AG09319 (cell line): ENCODE data around the gene SIK2.
A peak's percentile ranks its signal among the peaks of the same experiment; 100 is the strongest.

Experiments
- DNase-seq: peaks from one replicate; pipeline ENCODE4 v3.0.0-alpha.2; 2010; ENCODE audit warnings: low read depth; ENCODE audit errors: extremely low read depth
- TF ChIP-seq, protein P1 (sequence below): IDR thresholded peaks from 2 replicates; pipeline ENCODE4 v1.5.1; 2011; ENCODE audit warnings: low read depth, mild to moderate bottlenecking, inconsistent platforms, low read length, moderate library complexity

Gene SIK2

DNA sequence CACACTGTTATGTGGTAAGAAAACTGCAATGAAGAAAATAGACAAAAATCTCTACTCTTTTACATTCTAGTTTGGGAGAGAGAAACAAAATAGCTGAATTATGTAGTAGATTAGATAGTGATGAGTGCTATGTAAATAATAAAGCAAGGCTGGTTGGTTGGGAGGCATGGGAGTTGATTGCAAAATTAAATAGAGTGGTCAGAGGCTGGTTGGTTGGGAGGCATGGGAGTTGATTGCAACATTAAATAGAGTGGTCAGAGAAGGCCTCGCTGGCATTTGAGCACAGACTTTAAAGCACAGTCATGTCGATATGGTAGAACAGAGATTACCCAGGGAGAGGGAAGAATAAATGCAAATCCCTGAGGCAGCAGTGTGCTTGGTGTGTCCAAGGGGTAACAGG is 22.4 kb downstream of the SIK2 start:
- no peak for DNase-seq
- TF ChIP-seq, protein P1, sequence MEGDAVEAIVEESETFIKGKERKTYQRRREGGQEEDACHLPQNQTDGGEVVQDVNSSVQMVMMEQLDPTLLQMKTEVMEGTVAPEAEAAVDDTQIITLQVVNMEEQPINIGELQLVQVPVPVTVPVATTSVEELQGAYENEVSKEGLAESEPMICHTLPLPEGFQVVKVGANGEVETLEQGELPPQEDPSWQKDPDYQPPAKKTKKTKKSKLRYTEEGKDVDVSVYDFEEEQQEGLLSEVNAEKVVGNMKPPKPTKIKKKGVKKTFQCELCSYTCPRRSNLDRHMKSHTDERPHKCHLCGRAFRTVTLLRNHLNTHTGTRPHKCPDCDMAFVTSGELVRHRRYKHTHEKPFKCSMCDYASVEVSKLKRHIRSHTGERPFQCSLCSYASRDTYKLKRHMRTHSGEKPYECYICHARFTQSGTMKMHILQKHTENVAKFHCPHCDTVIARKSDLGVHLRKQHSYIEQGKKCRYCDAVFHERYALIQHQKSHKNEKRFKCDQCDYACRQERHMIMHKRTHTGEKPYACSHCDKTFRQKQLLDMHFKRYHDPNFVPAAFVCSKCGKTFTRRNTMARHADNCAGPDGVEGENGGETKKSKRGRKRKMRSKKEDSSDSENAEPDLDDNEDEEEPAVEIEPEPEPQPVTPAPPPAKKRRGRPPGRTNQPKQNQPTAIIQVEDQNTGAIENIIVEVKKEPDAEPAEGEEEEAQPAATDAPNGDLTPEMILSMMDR, result no peak

DNA sequence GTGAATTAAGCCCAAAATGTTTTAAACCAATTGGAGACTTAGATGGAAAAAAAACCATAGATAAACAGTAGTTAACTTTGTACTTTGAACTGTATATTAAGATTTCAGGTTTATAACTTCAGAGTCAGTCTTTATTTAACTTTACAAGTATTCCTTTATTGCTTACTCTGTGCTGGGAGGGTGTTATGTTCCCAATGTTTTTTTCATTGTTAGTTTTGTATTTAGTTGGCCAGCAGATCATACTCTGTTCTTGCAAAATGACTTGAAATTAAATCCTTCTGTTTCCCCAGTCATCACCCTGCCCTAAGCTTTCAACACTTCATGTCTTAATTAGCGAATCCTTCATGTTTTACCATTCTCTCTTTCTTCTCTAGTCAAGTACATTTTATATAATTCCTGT is 25.3 kb downstream of the SIK2 start:
- TF ChIP-seq, protein P1, result no peak
- DNase-seq, result no peak

DNA sequence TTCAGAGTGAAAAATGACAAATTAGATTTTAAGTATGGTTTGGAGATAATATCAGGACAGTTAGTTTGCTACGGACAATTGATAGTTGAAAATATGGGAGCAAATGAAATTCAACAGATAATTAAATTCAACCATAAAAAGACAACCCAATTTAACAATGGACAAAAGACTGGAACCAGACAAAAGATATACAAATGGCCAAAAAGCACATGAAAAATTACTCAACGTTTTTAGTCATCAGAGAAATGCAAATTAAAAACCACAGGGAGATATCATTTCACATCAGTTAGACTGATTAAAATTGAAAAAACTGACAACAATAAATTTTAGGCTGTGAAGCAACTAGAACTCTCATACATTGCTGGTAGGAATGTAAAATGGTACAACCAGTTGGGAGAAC is 27.2 kb downstream of the SIK2 start:
- TF ChIP-seq, protein P1, result no peak

DNA sequence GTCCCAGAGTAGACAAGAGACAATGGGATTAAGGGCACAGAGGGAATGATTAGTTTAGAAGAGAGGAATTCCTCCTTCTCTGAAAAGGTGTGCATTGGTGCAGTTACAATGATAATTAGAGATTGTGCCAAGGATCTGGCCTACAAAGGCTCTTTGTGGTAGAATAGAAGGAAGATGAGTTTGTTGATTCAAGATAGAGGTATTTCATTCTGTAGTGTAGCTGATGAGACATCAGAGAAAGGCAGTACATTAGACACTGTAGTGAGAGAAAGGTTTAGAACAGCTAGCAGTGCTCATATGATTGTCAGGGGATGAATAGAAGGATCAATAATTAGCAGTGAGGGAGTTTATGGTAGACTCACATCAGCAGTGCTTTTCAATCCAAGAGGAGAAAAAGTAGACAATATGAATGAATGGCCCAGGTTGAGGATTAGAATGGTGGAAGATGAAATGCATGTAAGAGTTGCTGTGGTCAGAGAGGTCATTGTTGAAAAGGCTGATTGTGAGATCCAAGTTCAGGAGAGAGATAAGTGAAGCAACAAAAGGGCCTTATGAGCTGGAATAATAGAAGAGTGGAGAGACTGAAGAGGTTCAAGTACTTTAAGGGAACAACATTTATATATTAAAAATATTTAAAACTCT is 28.9 kb downstream of the SIK2 start:
- no peak for DNase-seq

More for the DNA sequence above, 27.2 kb downstream of the SIK2 start:
- DNase-seq, result no peak

DNA sequence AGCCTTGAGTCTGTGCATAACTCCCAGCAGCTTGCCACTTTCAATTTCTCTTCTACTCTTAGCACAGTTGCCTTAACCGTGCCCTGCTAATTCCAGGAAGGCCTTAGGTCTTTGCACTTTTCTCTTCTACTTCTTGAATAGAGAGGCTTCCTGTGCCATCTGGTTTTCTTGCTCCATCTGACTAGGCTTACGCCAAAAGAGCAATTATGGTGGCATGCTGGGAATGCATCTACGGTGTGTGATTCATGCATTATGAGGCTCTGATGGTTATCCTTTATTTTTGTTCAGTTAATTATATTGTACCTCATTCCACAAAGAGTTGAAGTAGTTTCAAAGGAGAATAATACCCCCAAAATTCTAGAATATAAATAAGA is 29.4 kb downstream of the SIK2 start:
- peak; percentile 60 for DNase-seq
- TF ChIP-seq, protein P1, result no peak

More for the DNA sequence above, 28.9 kb downstream of the SIK2 start:
- TF ChIP-seq, protein P1, result no peak

DNA sequence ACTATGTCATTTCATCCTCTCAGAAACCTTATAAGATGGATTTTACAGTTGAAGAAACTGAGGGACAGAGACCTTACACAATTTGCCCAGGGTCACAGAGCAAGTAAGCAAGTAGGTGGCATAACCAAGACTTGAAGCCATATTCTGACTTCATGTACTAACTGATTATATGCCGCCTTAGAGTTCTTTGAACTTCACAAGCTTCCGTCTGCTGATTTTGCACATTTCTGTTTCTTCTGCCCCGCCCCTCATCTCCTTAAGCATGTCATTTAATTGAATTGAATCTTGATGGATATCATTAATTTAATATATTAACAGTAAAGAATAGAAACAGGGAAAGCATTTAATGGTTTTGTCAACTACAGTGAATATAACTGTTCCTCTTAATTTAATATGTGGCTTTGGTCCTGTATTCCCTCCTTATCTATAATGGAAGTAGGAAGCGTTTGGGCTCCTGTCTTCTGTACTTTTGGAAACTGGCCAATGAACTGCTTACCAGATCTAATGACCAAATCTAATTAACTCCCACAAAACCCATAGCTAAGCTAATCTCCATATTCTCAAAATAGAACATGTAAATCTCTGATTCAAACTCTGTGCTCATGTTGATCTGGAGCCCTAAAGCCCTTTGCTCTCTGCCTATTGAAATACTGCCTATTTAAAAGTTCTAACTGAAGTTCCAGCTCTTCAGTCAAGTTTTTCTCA is 30.4 kb downstream of the SIK2 start:
- TF ChIP-seq, protein P1, result no peak

DNA sequence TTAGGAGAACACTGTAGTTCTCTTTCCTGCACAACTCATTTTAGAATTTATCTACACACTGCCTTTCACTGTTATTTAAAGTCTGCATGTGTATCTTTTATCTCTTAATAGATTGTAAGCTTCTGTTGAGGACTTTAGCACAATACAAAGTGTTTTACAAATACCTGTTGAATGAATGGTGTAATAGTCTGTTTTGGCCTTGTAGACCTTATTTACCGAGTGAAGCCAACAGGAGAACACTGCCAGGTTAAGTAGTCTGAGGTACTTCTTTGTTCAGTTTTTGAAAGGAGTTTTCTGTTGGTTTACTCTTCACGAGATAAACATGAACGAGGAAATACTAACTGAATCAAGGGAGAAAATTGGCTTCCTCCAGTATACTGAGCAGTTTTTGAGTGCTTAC is 31.0 kb downstream of the SIK2 start:
- TF ChIP-seq, protein P1, result no peak
- DNase-seq, result no peak

More for the DNA sequence above, 30.4 kb downstream of the SIK2 start:
- DNase-seq, result no peak
